HCT116 (cell line): ENCODE measurements around the gene PRPSAP1.

Experiments used
- ATF3 ChIP-seq: IDR thresholded peaks from 2 replicates; pipeline ENCODE4 v1.6.1; 2012
- CBX3 ChIP-seq: IDR thresholded peaks from 2 replicates; pipeline ENCODE4 v1.6.1; 2012; ENCODE audit warnings: low read depth
- CEBPB ChIP-seq: IDR thresholded peaks from 2 replicates; pipeline ENCODE4 v1.6.1; 2012; ENCODE audit warnings: low read depth
- CTCF ChIP-seq, 3 experiments: fragments of 200-600 bp in 1 of 3; sonication (generic) in 1 of 3; IDR thresholded peaks in 2 of 3; conservative IDR thresholded peaks in 1 of 3; 2 replicates each; pipeline ENCODE4 v1.5.1; 2012 to 2017; ENCODE audit warnings: low read depth in 2 of 3, low read length in 2 of 3, antibody characterized with exemption in 1 of 3, borderline replicate concordance in 1 of 3, control low read depth in 1 of 3, mild to moderate bottlenecking in 1 of 3, mixed read lengths in 1 of 3, mixed run types in 1 of 3, moderate library complexity in 1 of 3; ENCODE audit not compliant: insufficient read depth in 1 of 3
- EZH2phosphoT487 ChIP-seq: fragments of 200-600 bp; IDR thresholded peaks from 2 replicates; pipeline ENCODE4 v1.6.1; 2018; ENCODE audit warnings: antibody characterized with exemption, borderline replicate concordance
- JUND ChIP-seq: IDR thresholded peaks from 2 replicates; pipeline ENCODE4 v1.6.1; 2012
- POLR2A ChIP-seq: IDR thresholded peaks from 2 replicates; pipeline ENCODE4 v1.7.0; 2011; ENCODE audit warnings: borderline replicate concordance; ENCODE audit not compliant: insufficient read depth, insufficient read length; ENCODE audit errors: extremely low read depth
- POLR2AphosphoS5 ChIP-seq: IDR thresholded peaks from 2 replicates; pipeline ENCODE4 v1.6.1; 2011; ENCODE audit warnings: mild to moderate bottlenecking, low read depth, low read length, moderate library complexity
- RAD21 ChIP-seq: IDR thresholded peaks from 2 replicates; pipeline ENCODE4 v1.6.1; 2012; ENCODE audit warnings: low read depth, mild to moderate bottlenecking
- SP1 ChIP-seq: IDR thresholded peaks from 2 replicates; pipeline ENCODE4 v1.6.1; 2012; ENCODE audit warnings: low read depth
- TCF7L2 ChIP-seq: IDR thresholded peaks from 2 replicates; pipeline ENCODE4 v1.7.0; 2011; ENCODE audit warnings: borderline replicate concordance, inconsistent platforms; ENCODE audit not compliant: insufficient read depth, insufficient read length; ENCODE audit errors: extremely low read depth
- YY1 ChIP-seq: IDR thresholded peaks from 2 replicates; pipeline ENCODE4 v1.6.1; 2011; ENCODE audit warnings: low read length, low read depth, moderate library complexity, mild to moderate bottlenecking; ENCODE audit not compliant: insufficient replicate concordance; ENCODE audit errors: extremely low read depth

GRCh38 chr17:76314392-76315227 lies 39.1 kb downstream of the PRPSAP1 start:
- TF ChIP-seq CTCF (IDR thresholded peaks at IDR 0.05 in 2 of 3, conservative IDR thresholded peaks at IDR 0.05 in 1 of 3; ENCODE audit: borderline replicate concordance in 1 of 3, insufficient read depth in 1 of 3, low read depth in 2 of 3, low read length in 2 of 3) (no peak), YY1 (no peak), CBX3 (no peak), EZH2phosphoT487 (no peak), POLR2A (no peak), RAD21 (no peak), TCF7L2 (no peak), SP1 (no peak), POLR2AphosphoS5 (no peak), CEBPB (no peak), JUND (no peak), ATF3 (no peak)
